Astrocyte of the spinal cord (primary cell): ENCODE results near the gene PLXDC2.
"Not testable (repeated sequence)": the region's sequence is repeated elsewhere in the genome, so short reads cannot be mapped to it uniquely, and the experiment has no call there.

Experiments
- DNase-seq: peaks from one replicate; pipeline ENCODE4 v3.0.0; 2011; ENCODE audit warnings: low read depth, low spot score
- H3K4me3 ChIP-seq: 2 replicates; pipeline ENCODE4 v1.5.1; 2011; ENCODE audit warnings: low read depth, mild to moderate bottlenecking, low read length, moderate library complexity
- in situ Hi-C: cut with HindIII; loops from 2 replicates; pipeline ENCODE4 v1.10.0; 2017; ENCODE audit warnings: low sequenced_read_pairs
- TF ChIP-seq, protein P1 (sequence below): IDR thresholded peaks from 2 replicates; pipeline ENCODE4 v1.5.1; 2012; ENCODE audit warnings: low read depth, mild to moderate bottlenecking, low read length, inconsistent platforms

PLXDC2 gene

DNA sequence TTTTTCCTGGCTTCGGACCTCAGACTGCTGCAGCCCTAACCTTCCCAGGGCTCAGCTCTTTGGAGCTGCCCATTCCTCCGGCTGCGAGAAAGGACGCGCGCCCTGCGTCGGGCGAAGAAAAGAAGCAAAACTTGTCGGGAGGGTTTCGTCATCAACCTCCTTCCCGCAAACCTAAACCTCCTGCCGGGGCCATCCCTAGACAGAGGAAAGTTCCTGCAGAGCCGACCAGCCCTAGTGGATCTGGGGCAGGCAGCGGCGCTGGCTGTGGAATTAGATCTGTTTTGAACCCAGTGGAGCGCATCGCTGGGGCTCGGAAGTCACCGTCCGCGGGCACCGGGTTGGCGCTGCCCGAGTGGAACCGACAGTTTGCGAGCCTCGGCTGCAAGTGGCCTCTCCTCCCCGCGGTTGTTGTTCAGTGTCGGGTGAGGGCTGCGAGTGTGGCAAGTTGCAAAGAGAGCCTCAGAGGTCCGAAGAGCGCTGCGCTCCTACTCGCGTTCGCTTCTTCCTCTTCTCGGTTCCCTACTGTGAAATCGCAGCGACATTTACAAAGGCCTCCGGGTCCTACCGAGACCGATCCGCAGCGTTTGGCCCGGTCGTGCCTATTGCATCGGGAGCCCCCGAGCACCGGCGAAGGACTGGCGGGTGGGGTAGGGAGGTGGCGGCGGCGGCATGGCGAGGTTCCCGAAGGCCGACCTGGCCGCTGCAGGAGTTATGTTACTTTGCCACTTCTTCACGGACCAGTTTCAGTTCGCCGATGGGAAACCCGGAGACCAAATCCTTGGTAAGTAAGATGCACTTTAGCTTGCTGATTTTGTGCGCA is at the start of gene PLXDC2:
Gene PLXDC2, plus strand, starts transcription at position 22 of the 820 bp plus-strand sequence.
- H3K4me3 ChIP-seq = peak within 1 kb of the TSS; percentile 81
- TF ChIP-seq, protein P1, sequence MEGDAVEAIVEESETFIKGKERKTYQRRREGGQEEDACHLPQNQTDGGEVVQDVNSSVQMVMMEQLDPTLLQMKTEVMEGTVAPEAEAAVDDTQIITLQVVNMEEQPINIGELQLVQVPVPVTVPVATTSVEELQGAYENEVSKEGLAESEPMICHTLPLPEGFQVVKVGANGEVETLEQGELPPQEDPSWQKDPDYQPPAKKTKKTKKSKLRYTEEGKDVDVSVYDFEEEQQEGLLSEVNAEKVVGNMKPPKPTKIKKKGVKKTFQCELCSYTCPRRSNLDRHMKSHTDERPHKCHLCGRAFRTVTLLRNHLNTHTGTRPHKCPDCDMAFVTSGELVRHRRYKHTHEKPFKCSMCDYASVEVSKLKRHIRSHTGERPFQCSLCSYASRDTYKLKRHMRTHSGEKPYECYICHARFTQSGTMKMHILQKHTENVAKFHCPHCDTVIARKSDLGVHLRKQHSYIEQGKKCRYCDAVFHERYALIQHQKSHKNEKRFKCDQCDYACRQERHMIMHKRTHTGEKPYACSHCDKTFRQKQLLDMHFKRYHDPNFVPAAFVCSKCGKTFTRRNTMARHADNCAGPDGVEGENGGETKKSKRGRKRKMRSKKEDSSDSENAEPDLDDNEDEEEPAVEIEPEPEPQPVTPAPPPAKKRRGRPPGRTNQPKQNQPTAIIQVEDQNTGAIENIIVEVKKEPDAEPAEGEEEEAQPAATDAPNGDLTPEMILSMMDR = no peak
- DNase-seq = peak; percentile 70
- in situ Hi-C loops = no loop called here

DNA sequence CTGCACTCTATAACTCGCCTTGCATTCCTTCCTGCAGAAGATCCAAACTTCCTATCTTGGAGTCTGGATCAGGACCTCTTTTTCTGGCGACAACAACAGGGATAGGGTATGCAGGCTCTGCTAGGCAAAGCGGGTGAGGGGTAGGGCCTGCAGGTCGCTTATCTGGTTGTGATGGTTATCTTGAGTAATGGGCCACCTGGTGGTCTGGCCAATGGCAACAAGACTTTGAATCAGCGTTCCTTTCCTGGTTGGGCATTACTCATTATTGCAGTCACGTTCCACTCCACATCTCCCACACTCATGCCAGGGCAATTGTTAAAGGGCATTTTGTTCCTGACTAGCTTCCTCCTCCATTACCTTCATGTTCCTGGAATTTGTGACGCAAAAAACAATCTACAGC is 48.4 kb upstream of the PLXDC2 start:
- DNase-seq = no peak
- in situ Hi-C loops = no loop called here
- H3K4me3 ChIP-seq = no peak overlapping the region
- TF ChIP-seq, protein P1 = no peak

DNA sequence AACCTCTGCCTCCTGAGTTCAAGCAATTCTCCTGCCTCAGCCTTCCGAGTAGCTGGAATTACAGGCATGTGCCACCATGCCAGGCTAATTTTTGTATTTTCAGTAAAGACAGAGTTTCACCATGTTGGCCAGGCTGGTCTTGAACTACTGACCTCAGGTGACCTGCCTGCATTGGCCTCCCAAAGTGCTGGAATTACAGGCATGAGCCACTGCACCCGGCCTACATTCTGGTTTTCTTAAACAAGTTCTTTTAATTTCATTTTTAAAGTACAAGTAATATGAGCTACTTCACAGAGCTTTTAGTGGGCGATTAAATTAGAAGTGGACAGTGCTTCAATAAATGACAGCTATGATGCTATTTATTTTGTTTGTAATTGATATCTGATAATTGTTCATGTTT is 46.4 kb upstream of the PLXDC2 start:
- DNase-seq, in situ Hi-C loops, H3K4me3 ChIP-seq: not testable (repeated sequence)

DNA sequence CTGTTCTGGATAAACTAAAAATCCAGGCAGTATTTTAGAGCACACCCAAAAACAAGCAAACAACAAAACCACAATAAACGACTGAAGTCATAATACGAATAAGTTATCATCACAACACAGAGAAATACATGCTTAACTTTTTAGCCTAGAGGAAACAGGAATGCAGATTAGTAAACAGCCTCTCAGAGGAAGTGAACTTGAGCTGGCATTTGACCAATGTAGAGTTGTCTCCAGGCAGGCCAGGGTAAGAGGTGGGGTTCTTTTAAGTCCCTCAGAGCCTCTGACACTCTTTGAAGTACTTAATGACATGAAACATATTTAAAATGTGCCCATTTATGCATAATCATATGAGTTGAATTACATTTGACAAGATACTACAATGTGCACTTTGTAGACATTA is 43.3 kb upstream of the PLXDC2 start:
- no peak overlapping the region for H3K4me3 ChIP-seq
- in situ Hi-C loops = no loop called here
- no peak for DNase-seq
- TF ChIP-seq, protein P1 = no peak

DNA sequence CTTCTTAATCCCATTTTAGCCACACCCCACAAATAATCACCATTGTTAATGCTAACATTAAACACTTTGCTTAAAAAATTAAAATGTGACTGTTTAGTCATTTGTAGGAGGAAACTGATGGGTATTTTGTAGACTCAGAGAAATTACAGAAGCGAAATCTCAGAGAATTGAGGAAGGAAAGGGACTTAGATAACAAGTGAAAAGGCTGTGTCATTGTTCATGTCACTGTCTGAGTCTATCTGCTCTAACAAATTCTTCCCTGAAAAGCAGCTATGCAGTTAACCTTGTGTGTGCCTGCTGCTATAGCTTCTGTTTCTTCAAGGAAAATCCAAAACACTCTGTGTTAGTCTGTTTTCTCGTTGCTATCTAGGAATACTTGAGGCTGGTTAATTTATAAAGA is 40.9 kb upstream of the PLXDC2 start:
- TF ChIP-seq, protein P1 = no peak
- in situ Hi-C loops = no loop called here
- no peak overlapping the region for H3K4me3 ChIP-seq
- DNase-seq = no peak

DNA sequence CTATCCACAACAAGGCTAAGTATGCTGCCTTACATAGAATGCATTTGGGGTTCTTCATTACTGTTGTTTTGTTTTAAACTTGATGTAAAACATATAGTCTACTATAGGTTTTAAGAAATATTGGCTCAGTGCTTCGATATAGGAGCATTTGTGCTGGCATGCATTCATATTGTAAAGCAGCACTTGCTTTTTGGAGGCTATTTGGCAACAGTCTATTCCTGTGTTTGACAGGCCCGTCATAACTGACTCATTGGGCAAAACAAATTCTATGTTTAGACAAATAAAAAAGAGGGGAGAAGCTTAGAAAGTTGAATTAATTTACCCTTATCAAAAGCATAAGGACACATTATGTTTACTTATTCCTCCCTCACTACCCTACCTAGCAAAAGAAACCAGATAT is 38.4 kb upstream of the PLXDC2 start:
- in situ Hi-C loops = no loop called here
- DNase-seq = no peak
- H3K4me3 ChIP-seq = no peak overlapping the region
- TF ChIP-seq, protein P1 = no peak

DNA sequence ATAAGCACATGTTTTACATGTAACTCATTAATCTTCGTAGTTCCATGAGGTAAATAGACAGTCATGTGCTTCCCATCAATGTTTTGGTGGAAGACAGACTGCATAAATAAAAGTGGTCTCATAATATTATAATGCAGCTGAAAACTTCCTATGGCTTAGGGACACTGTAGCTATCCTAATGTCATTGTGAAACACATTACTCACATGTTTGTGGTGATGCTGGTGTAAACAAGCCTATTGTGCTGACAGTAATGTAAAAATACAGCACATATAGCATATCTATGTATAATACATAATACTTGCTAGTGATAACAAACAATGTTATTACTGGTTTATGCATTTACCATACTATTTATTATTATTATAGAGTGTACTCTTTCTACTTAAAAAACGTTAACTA is 37.2 kb upstream of the PLXDC2 start:
- DNase-seq = no peak
- in situ Hi-C loops = no loop called here
- H3K4me3 ChIP-seq = no peak overlapping the region
- TF ChIP-seq, protein P1 = no peak
